GM18870 (cell line): Measurements from ENCODE around the gene NCAPH2.

Experiments
- ATAC-seq: cut with Tn5 transposase; IDR thresholded peaks from one replicate; pipeline ENCODE4 v1.9.1; 2021; ENCODE audit warnings: moderate library complexity; ENCODE audit not compliant: unreplicated experiment

Gene NCAPH2

GRCh38 chr22:50569896-50570535 is 62.0 kb downstream of the NCAPH2 start:
- ATAC-seq, result no peak

DNA sequence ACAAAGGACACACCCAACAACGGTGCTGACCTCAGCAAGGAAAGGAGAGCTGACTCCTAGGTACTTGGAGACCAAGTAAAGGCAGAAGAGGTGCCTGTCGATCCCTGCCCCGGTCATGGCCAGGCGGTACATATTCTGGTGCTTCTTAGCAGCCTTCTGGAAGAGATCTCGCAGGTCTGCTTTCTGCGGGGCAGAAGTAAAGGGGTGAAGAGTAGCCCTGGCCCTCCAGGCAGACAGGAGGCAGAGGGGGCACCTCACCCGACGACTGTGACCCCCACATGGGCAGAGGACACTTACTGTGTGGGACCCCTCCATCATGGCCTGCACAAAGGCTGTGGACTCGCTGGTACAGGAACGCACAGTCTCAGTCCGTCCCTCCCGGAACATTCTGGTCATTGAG is 62.8 kb downstream of the NCAPH2 start:
- ATAC-seq, result no peak

- no peak for ATAC-seq
Measured at GRCh38 chr22:50571264-50572175, 63.5 kb downstream of the NCAPH2 start.

GRCh38 chr22:50572965-50573364 is 64.9 kb downstream of the NCAPH2 start:
- no peak for ATAC-seq

DNA sequence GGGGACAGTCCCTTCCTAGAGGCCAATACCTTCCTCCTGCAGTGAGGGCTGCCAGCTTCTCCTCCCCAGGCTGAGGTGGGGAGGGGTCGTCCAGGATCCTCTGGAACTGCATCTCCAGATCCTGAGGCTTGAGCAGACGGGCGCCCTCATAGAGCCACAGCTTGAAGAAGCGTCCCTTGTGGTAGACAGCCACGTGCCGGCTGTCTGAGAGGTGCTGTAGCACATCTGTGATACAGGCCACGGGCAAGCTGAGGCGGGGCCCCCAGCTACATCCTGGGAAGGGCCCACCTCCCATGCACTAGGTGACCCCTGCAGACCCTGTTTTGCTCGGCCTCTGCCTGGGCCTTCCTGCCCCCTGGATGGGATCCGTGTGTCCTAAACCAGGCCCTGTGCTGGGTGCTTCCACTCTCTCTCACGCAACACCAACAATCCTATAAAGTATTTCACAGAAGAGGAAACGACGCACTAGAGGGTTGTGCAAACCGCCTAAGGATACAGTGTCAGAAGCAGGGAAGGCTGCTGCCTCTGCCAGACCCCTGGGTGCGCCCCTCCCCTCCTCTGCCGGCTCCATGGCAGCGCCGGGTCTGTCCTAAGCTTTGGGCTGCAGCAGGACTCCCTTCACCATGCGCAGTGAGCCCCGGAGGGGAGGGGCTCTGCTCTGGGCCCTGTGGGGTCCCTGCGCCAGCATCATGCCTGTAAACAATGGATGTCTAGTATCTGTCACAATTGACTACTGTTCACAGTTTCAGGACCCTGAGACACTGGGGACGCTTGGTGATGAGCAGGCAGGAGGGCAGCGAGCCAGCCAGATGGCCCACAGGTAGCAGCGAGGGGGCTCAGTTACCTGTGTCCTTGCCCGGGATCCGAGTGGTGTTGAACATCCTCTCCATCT is 65.7 kb downstream of the NCAPH2 start:
- ATAC-seq, result no peak

DNA sequence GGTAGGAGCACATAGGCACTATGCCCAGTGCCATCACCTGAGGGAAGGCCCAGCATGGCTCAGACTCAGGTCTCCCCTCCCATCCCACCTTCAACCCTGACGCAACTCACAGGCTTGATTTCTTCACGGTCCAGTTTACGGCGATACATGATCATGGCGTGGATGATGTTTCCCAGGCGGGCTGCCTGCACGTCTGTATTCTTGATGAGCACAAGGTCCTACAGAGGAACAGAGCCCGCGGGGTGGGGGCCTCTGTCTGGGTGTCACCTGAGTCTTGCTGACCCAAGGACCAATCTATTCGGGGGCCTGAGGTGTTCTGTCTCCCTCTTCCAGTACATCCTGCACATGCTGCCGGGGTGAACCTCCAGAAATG is 66.3 kb downstream of the NCAPH2 start:
- ATAC-seq, result no peak
